Hematopoietic multipotent progenitor cell treated with erythropoietin and hydrocortisone succinate and interleukin-3 and kit ligand, for 8 days (in vitro differentiated cells): Measurements from ENCODE around the gene SLC44A4.
"Not testable (repeated sequence)": the region's sequence is repeated elsewhere in the genome, so short reads cannot be mapped to it uniquely, and the experiment has no call there.

Source experiments
- DNase-seq: peaks from one replicate; pipeline ENCODE4 v3.0.0-alpha.2; 2015

Gene SLC44A4

GRCh38 chr6:31878726-31879125, at the start of gene SLC44A4:
TSS of gene SLC44A4 (minus strand) at chr6:31878997. CDS start at chr6:31878980, 17 bp downstream.
- DNase-seq, result no peak

- no peak for DNase-seq
Observed at GRCh38 chr6:31928672-31928939, 49.8 kb upstream of the SLC44A4 start.

GRCh38 chr6:31927863-31928671, 49.3 kb upstream of the SLC44A4 start:
- no peak for DNase-seq

- DNase-seq, result no peak
Observed at GRCh38 chr6:31927242-31927862, 48.6 kb upstream of the SLC44A4 start, which contains the start of gene C2. TSS of gene C2 (plus strand) at chr6:31927717. CDS start at chr6:31927753, 36 bp downstream.

GRCh38 chr6:31922942-31923341, 44.1 kb upstream of the SLC44A4 start:
- DNase-seq, result peak; percentile 35

GRCh38 chr6:31920811-31921210, 42.0 kb upstream of the SLC44A4 start:
- DNase-seq, result no peak

- no peak for DNase-seq
Observed at GRCh38 chr6:31919624-31920303, 41.0 kb upstream of the SLC44A4 start.

- DNase-seq, result no peak
Observed at GRCh38 chr6:31918069-31918720, 39.4 kb upstream of the SLC44A4 start.

GRCh38 chr6:31915756-31916155, 37.0 kb upstream of the SLC44A4 start:
- DNase-seq, result no peak

GRCh38 chr6:31915351-31915750, 36.6 kb upstream of the SLC44A4 start:
- no peak for DNase-seq

GRCh38 chr6:31911826-31912585, 33.2 kb upstream of the SLC44A4 start:
- no peak for DNase-seq

- not testable (repeated sequence) for DNase-seq
Observed at GRCh38 chr6:31909298-31909697, 30.5 kb upstream of the SLC44A4 start.

GRCh38 chr6:31908791-31909190, 30.0 kb upstream of the SLC44A4 start:
- no peak for DNase-seq

- DNase-seq, result not testable (repeated sequence)
Observed at GRCh38 chr6:31908255-31908654, 29.5 kb upstream of the SLC44A4 start.

- no peak for DNase-seq
Observed at GRCh38 chr6:31907158-31907813, 28.5 kb upstream of the SLC44A4 start.

- not testable (repeated sequence) for DNase-seq
Observed at GRCh38 chr6:31906727-31907126, 27.9 kb upstream of the SLC44A4 start.

- no peak for DNase-seq
Observed at GRCh38 chr6:31906122-31906521, 27.3 kb upstream of the SLC44A4 start.

- no peak for DNase-seq
Observed at GRCh38 chr6:31905041-31905440, 26.2 kb upstream of the SLC44A4 start.

- DNase-seq, result peak; percentile 58
Observed at GRCh38 chr6:31903957-31904356, 25.2 kb upstream of the SLC44A4 start.

GRCh38 chr6:31901953-31902643, 23.3 kb upstream of the SLC44A4 start, which contains the start of gene ZBTB12:
TSS of gene ZBTB12 (minus strand) at chr6:31902086. CDS start at chr6:31901305, 781 bp downstream.
- DNase-seq, result peak; percentile 87

GRCh38 chr6:31901415-31901952, 22.7 kb upstream of the SLC44A4 start:
- peak; percentile 54 for DNase-seq
